Tibial nerve (tissue), 4 donors: ENCODE results near the gene MMP28. TPM values are rescaled to one million over a fixed set of nuclear protein-coding genes. Genes with fewer than 3 reads are reported as not detected.
A peak's percentile ranks its signal among the peaks of the same experiment; 100 is the strongest.

Experiments used
- DNase-seq, 2 donors: peaks; one replicate each; pipeline ENCODE4 v3.0.0-alpha.2; 2019; ENCODE audit warnings: low spot score in 2 of 2
- H3K27ac ChIP-seq, 4 donors: fragments of 200-600 bp; sonication (generic) in 3 of 4; one replicate each; pipeline ENCODE4 v1.5.1; 2017 to 2019; ENCODE audit warnings: mild to moderate bottlenecking in 1 of 4
- H3K27me3 ChIP-seq, 2 donors: fragments of 200-600 bp; sonication (generic) in 1 of 2; one replicate each; pipeline versions ENCODE4 v1.5.1 to v1.6.0; 2017 to 2019
- H3K36me3 ChIP-seq, 3 donors: fragments of 200-600 bp; sonication (generic); one replicate each; pipeline ENCODE4 v1.5.1; 2018 to 2019
- H3K4me1 ChIP-seq, 4 donors: fragments of 200-600 bp; sonication (generic) in 3 of 4; one replicate each; pipeline ENCODE4 v1.5.1; 2017 to 2019
- H3K4me3 ChIP-seq, 4 donors: fragments of 200-600 bp; sonication (generic) in 3 of 4; one replicate each; pipeline ENCODE4 v1.5.1; 2017 to 2019; ENCODE audit warnings: mild to moderate bottlenecking in 1 of 4, moderate library complexity in 1 of 4
- H3K9me3 ChIP-seq, 4 donors: fragments of 200-600 bp; sonication (generic) in 3 of 4; one replicate each; pipeline ENCODE4 v1.5.1; 2017 to 2019
- CTCF ChIP-seq, 5 experiments: fragments of 200-600 bp in 3 of 5; fragments of 450-650 bp in 2 of 5; sonication (generic) in 3 of 5; IDR thresholded peaks; one replicate each; pipeline ENCODE4 v1.5.1; 2016 to 2019; ENCODE audit warnings: antibody characterized with exemption in 5 of 5, mild to moderate bottlenecking in 3 of 5, moderate library complexity in 2 of 5
- EP300 ChIP-seq, 2 donors: sonication (generic); formaldehyde crosslinking; IDR thresholded peaks; one replicate each; pipeline ENCODE4 v1.6.1; 2017; ENCODE audit warnings: antibody characterized with exemption in 2 of 2, mild to moderate bottlenecking in 1 of 2
- POLR2A ChIP-seq, 2 donors: fragments of 450-650 bp; IDR thresholded peaks; one replicate each; pipeline ENCODE4 v1.6.1; 2017; ENCODE audit warnings: antibody characterized with exemption in 2 of 2, mild to moderate bottlenecking in 2 of 2, moderate library complexity in 2 of 2
- WGBS, 2 donors: methylation state at CpG; one replicate each; pipeline ENCODE4 v1.1.5; 2018; 5-methylcytosine and 5-hydroxymethylcytosine counted together
- total RNA-seq, 4 donors: library from RNA; depleted of rRNA; stranded (reverse); fragments of >200 nt; gene quantifications; one replicate each; pipeline ENCODE4 v1.1.0, GENCODE V29; 2016

The MMP28 gene
- total RNA-seq, 4 donors from 2014 or later: 71.7 to 174 (median 136) TPM

- Histone ChIP-seq H3K4me3 (no peak overlapping the region), H3K27me3 (no peaks in the 10 kb centered on the region), H3K9me3 (no peaks in the 10 kb centered on the region), H3K4me1 (peaks cover 4 to 62% (median 45%) of the 10 kb centered on the region in 4 donors), H3K27ac (peak overlapping the region; percentile 65 to 89 (median 76)), H3K36me3 (no peaks in the 10 kb centered on the region)
- TF ChIP-seq POLR2A (IDR thresholded peaks at IDR 0.05) (no peak), CTCF (IDR thresholded peaks at IDR 0.05) (no peak), EP300 (IDR thresholded peaks at IDR 0.05) (no peak)
- no peak for DNase-seq
- 83 to 86% methylated on average over 17 of the region's 20 CpGs for WGBS, 2 donors
Observed at GRCh38 chr17:35773129-35773528, 22.3 kb downstream of the MMP28 start.

GRCh38 chr17:35769895-35770486, 25.4 kb downstream of the MMP28 start:
- Histone ChIP-seq H3K9me3 (no peaks in the 10 kb centered on the region), H3K4me1 (peaks cover 4 to 61% (median 40%) of the 10 kb centered on the region in 4 donors), H3K27ac (peak overlapping the region in 1 of 4 donors; percentile 62), H3K4me3 (no peak overlapping the region), H3K27me3 (no peaks in the 10 kb centered on the region), H3K36me3 (no peaks in the 10 kb centered on the region)
- DNase-seq: no peak
- TF ChIP-seq CTCF (IDR thresholded peaks at IDR 0.05): no peak
- no peak for TF ChIP-seq EP300 (IDR thresholded peaks at IDR 0.05)
- TF ChIP-seq POLR2A (IDR thresholded peaks at IDR 0.05): no peak
- 93% methylated on average over 46 to 48 of the region's 48 CpGs for WGBS, 2 donors

- peaks cover 0 to 61% (median 39%) of the 10 kb centered on the region in 4 donors for H3K4me1 ChIP-seq
- TF ChIP-seq EP300 (IDR thresholded peaks at IDR 0.05) (no peak), POLR2A (IDR thresholded peaks at IDR 0.05) (no peak), CTCF (IDR thresholded peaks at IDR 0.05) (no peak)
- H3K9me3 ChIP-seq: no peaks in the 10 kb centered on the region
- 84 to 98% methylated on average over 2 of the region's 2 CpGs for WGBS, 2 donors
- no peaks in the 10 kb centered on the region for H3K36me3 ChIP-seq
- no peak overlapping the region for H3K27ac ChIP-seq
- no peak for DNase-seq
- H3K4me3 ChIP-seq: no peak overlapping the region
- no peaks in the 10 kb centered on the region for H3K27me3 ChIP-seq
Observed at GRCh38 chr17:35768797-35769196, 26.6 kb downstream of the MMP28 start.

GRCh38 chr17:35766903-35767510, 28.4 kb downstream of the MMP28 start:
- Histone ChIP-seq H3K36me3 (no peaks in the 10 kb centered on the region), H3K4me3 (no peak overlapping the region), H3K9me3 (no peaks in the 10 kb centered on the region), H3K4me1 (peaks cover 0 to 46% (median 29%) of the 10 kb centered on the region in 4 donors), H3K27me3 (no peaks in the 10 kb centered on the region), H3K27ac (peak overlapping the region in 2 of 4 donors; percentile 41 to 77)
- 43 to 47% methylated on average over 7 of the region's 7 CpGs for WGBS, 2 donors
- TF ChIP-seq CTCF (IDR thresholded peaks at IDR 0.05): peak; percentile 39 to 71 (median 54)
- no peak for TF ChIP-seq POLR2A (IDR thresholded peaks at IDR 0.05)
- DNase-seq: peak in 1 of 2 donors; percentile 54

- no peak overlapping the region for H3K4me3 ChIP-seq
- 74 to 85% methylated on average over 19 to 22 of the region's 24 CpGs for WGBS, 2 donors
- TF ChIP-seq CTCF (IDR thresholded peaks at IDR 0.05) (no peak), POLR2A (IDR thresholded peaks at IDR 0.05) (no peak), EP300 (IDR thresholded peaks at IDR 0.05) (no peak)
- H3K27ac ChIP-seq: peak overlapping the region in 2 of 4 donors; percentile 41 to 77
- no peak for DNase-seq
- peaks cover 0 to 43% (median 29%) of the 10 kb centered on the region in 4 donors for H3K4me1 ChIP-seq
- H3K27me3 ChIP-seq: no peaks in the 10 kb centered on the region
- no peaks in the 10 kb centered on the region for H3K9me3 ChIP-seq
- no peaks in the 10 kb centered on the region for H3K36me3 ChIP-seq
Observed at GRCh38 chr17:35766489-35766877, 29.0 kb downstream of the MMP28 start.
